ENCODE results near the gene VPS45.

- TF ChIP-seq ZNF565 (CRISPR knock-in tag; conservative IDR thresholded peaks at IDR 0.05; ENCODE audit: low read depth) (no peak), ISL1 (CRISPR knock-in tag; IDR thresholded peaks at IDR 0.05) (no peak), POU6F1 (CRISPR knock-in tag; IDR thresholded peaks at IDR 0.05; ENCODE audit: borderline replicate concordance, low read depth) (no peak), PPARA (CRISPR knock-in tag; IDR thresholded peaks at IDR 0.05; ENCODE audit: borderline replicate concordance) (no peak), PATZ1 (CRISPR knock-in tag; IDR thresholded peaks at IDR 0.05; ENCODE audit: borderline replicate concordance) (no peak), ZFP3 (CRISPR knock-in tag; IDR thresholded peaks at IDR 0.05) (no peak), TOX (CRISPR knock-in tag; IDR thresholded peaks at IDR 0.05; ENCODE audit: borderline replicate concordance) (no peak), CREB5 (CRISPR knock-in tag; IDR thresholded peaks at IDR 0.05; ENCODE audit: low read depth) (no peak)
Observed at GRCh38 chr1:150106341-150106740, 38.8 kb downstream of the VPS45 start.

Data from SK-N-SH treated with all-trans-retinoic acid at 6 μM for 48 hours (cell line).